Measurements from ENCODE around the gene MESP2. TPM values are rescaled to one million over a fixed set of nuclear protein-coding genes. Genes with fewer than 3 reads are reported as not detected.

The MESP2 gene
- 0.13 TPM for total RNA-seq
- long read RNA-seq, partial matches to known transcripts, result 0 of 1 reads
- long read RNA-seq, other reads (novel, unspliced or antisense), result 0 of 1 reads

GRCh38 chr15:89776274-89777072 lies at the start of gene MESP2:
MESP2 (plus strand) TSS chr15:89776332; CDS start chr15:89776358, 26 bp downstream.
- ATAC-seq (ENCODE audit: poor library complexity), result peak; percentile 96
- peak; percentile 93 for DNase-seq
- intact Hi-C loops (cut with DNase I), result no loop called here

GRCh38 chr15:89728254-89728653 lies 47.9 kb upstream of the MESP2 start:
- ATAC-seq (ENCODE audit: poor library complexity), result peak; percentile 71
- DNase-seq, result no peak
- intact Hi-C loops (cut with DNase I), result no loop called here

GRCh38 chr15:89731275-89731674 lies 44.9 kb upstream of the MESP2 start:
- ATAC-seq (ENCODE audit: poor library complexity) (no peak), DNase-seq (no peak)
- intact Hi-C loops (cut with DNase I), result no loop called here

- ATAC-seq (ENCODE audit: poor library complexity) (no peak), DNase-seq (no peak)
- intact Hi-C loops (cut with DNase I), result no loop called here
These were observed 43.5 kb upstream of the MESP2 start for GRCh38 chr15:89732451-89733172.

GRCh38 chr15:89735773-89736172 lies 40.4 kb upstream of the MESP2 start:
- DNase-seq (no peak), ATAC-seq (ENCODE audit: poor library complexity) (no peak)
- intact Hi-C loops (cut with DNase I), result no loop called here

GRCh38 chr15:89740137-89740536 lies 36.0 kb upstream of the MESP2 start:
- ATAC-seq (ENCODE audit: poor library complexity), result peak; percentile 92
- intact Hi-C loops (cut with DNase I), result loop anchor here (5.0 to 10.0 kb wide), 2 partner anchors 95 to 347 kb away; no protein-coding TSS in a partner anchor
- no peak for DNase-seq

GRCh38 chr15:89743011-89743410 lies 33.1 kb upstream of the MESP2 start:
- no peak for DNase-seq
- no peak for ATAC-seq (ENCODE audit: poor library complexity)
- intact Hi-C loops (cut with DNase I), result loop anchor here (5.0 to 10.0 kb wide), 2 partner anchors 98 to 344 kb away; no protein-coding TSS in a partner anchor

- DNase-seq (no peak), ATAC-seq (ENCODE audit: poor library complexity) (no peak)
- intact Hi-C loops (cut with DNase I), result loop anchor here (5.0 to 10.0 kb wide), 2 partner anchors 99 to 344 kb away; no protein-coding TSS in a partner anchor
These were observed 32.5 kb upstream of the MESP2 start for GRCh38 chr15:89743594-89743993.

GRCh38 chr15:89745131-89745530 lies 31.0 kb upstream of the MESP2 start:
- intact Hi-C loops (cut with DNase I), result loop anchor here (5.0 to 10.0 kb wide), 2 partner anchors 100 to 127 kb away; no protein-coding TSS in a partner anchor
- no peak for ATAC-seq (ENCODE audit: poor library complexity)
- DNase-seq, result no peak

GRCh38 chr15:89745768-89746167 lies 30.4 kb upstream of the MESP2 start:
- intact Hi-C loops (cut with DNase I), result loop anchor here (5.0 to 10.0 kb wide), 2 partner anchors 101 to 127 kb away; no protein-coding TSS in a partner anchor
- ATAC-seq (ENCODE audit: poor library complexity) (no peak), DNase-seq (no peak)

GRCh38 chr15:89746386-89746780 lies 29.7 kb upstream of the MESP2 start:
- no peak for ATAC-seq (ENCODE audit: poor library complexity)

GRCh38 chr15:89747708-89748682 lies 28.1 kb upstream of the MESP2 start:
- DNase-seq, result no peak
- intact Hi-C loops (cut with DNase I), result loop anchor here (5.0 to 10.0 kb wide), 2 partner anchors 103 to 124 kb away; no protein-coding TSS in a partner anchor

More at GRCh38 chr15:89746386-89746780, 29.7 kb upstream of the MESP2 start:
- no peak for DNase-seq
- intact Hi-C loops (cut with DNase I), result loop anchor here (5.0 to 10.0 kb wide), 2 partner anchors 102 to 126 kb away; no protein-coding TSS in a partner anchor

GRCh38 chr15:89749054-89749453 lies 27.1 kb upstream of the MESP2 start:
- intact Hi-C loops (cut with DNase I), result loop anchor here (5.0 to 10.0 kb wide), 2 partner anchors 104 to 123 kb away; no protein-coding TSS in a partner anchor
- no peak for DNase-seq
- no peak for ATAC-seq (ENCODE audit: poor library complexity)

More at GRCh38 chr15:89747708-89748682, 28.1 kb upstream of the MESP2 start:
- no peak for ATAC-seq (ENCODE audit: poor library complexity)

- ATAC-seq (ENCODE audit: poor library complexity) (no peak), DNase-seq (no peak)
- intact Hi-C loops (cut with DNase I), result loop anchor here (5.0 to 10.0 kb wide), 2 partner anchors 105 to 123 kb away; no protein-coding TSS in a partner anchor
These were observed 26.6 kb upstream of the MESP2 start for GRCh38 chr15:89749526-89749925.

- ATAC-seq (ENCODE audit: poor library complexity), result peak; percentile 32
These were observed 26.1 kb upstream of the MESP2 start for GRCh38 chr15:89749951-89750559.

GRCh38 chr15:89750560-89751542 lies 25.3 kb upstream of the MESP2 start, which contains the start of gene MESP1:
MESP1 (minus strand) TSS chr15:89751249; CDS start chr15:89751231, 18 bp downstream.
- ATAC-seq (ENCODE audit: poor library complexity), result peak; percentile 97
- peak; percentile 96 for DNase-seq
- intact Hi-C loops (cut with DNase I), result no loop called here

More at GRCh38 chr15:89749951-89750559, 26.1 kb upstream of the MESP2 start:
- no peak for DNase-seq
- intact Hi-C loops (cut with DNase I), result loop anchor here (5.0 to 10.0 kb wide), 2 partner anchors 105 to 122 kb away; no protein-coding TSS in a partner anchor

Data from Right ventricle myocardium superior (tissue), 1 donor.